ENCODE results near the gene SCGB1C2. TPM values are rescaled to one million over a fixed set of nuclear protein-coding genes. Genes with fewer than 3 reads are reported as not detected.
"Not testable (repeated sequence)": the region's sequence is repeated elsewhere in the genome, so short reads cannot be mapped to it uniquely, and the experiment has no call there.

The SCGB1C2 gene
- total RNA-seq, 1 donor from 2014 or later = not detected

DNA sequence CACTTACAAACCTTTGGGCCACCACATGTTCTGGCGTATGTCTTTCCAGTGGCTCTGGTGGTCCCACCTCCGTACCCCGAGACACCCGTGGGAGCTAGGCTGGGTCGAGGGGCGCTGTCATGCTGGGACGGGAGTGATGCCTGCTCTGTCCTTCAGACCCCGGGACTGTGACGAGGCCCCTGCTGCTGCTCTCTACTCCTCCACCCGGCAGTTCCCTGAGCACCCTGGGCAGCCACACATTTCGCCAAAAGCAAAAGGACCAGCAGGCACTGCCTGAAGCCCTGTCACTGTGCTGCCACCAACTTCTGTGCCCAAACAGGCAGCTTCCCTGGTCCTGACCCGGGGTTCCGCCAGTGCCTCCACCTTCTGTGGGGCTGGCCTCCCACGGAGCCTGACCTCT lies 28.6 kb downstream of the SCGB1C2 start:
- H3K36me3 ChIP-seq (ENCODE audit: control insufficient read depth, insufficient read depth, low read length) = peaks cover 3% of the 10 kb centered on the region
- H3K27me3 ChIP-seq (ENCODE audit: control insufficient read depth, insufficient read depth, low read length) = no peaks in the 10 kb centered on the region
- DNase-seq (ENCODE audit: low read depth) = no peak
- TF ChIP-seq, protein P1, sequence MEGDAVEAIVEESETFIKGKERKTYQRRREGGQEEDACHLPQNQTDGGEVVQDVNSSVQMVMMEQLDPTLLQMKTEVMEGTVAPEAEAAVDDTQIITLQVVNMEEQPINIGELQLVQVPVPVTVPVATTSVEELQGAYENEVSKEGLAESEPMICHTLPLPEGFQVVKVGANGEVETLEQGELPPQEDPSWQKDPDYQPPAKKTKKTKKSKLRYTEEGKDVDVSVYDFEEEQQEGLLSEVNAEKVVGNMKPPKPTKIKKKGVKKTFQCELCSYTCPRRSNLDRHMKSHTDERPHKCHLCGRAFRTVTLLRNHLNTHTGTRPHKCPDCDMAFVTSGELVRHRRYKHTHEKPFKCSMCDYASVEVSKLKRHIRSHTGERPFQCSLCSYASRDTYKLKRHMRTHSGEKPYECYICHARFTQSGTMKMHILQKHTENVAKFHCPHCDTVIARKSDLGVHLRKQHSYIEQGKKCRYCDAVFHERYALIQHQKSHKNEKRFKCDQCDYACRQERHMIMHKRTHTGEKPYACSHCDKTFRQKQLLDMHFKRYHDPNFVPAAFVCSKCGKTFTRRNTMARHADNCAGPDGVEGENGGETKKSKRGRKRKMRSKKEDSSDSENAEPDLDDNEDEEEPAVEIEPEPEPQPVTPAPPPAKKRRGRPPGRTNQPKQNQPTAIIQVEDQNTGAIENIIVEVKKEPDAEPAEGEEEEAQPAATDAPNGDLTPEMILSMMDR (IDR thresholded peaks at IDR 0.05; ENCODE audit: insufficient read depth, low read length, poor library complexity, severe bottlenecking) = no peak
- H3K4me3 ChIP-seq (ENCODE audit: low read depth, low read length) = no peak overlapping the region

DNA sequence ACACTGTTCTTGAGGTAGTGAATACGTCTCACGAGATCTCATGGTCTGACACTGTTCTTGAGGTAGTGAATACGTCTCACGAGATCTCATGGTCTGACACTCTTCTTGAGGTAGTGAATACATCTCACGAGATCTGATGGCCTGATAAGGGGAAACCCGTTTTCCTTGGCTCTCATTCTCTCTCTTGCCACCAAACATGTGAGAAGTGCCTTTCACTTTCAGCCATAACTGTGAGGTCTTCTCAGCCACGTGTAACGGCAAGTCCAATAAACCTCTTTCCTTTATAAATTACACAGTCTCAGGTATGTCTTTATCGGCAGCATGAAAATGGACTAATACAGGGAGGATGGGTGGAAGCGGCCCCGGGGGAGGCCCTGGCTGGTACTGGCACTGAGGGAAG lies 31.2 kb downstream of the SCGB1C2 start:
- not testable (repeated sequence) for H3K4me3 ChIP-seq (ENCODE audit: low read depth, low read length); DNase-seq (ENCODE audit: low read depth); H3K27me3 ChIP-seq (ENCODE audit: control insufficient read depth, insufficient read depth, low read length); H3K36me3 ChIP-seq (ENCODE audit: control insufficient read depth, insufficient read depth, low read length)

- Histone ChIP-seq H3K27me3 (ENCODE audit: control insufficient read depth, insufficient read depth, low read length) (no peaks in the 10 kb centered on the region), H3K4me3 (ENCODE audit: low read depth, low read length) (no peak overlapping the region), H3K36me3 (ENCODE audit: control insufficient read depth, insufficient read depth, low read length) (peaks cover 1% of the 10 kb centered on the region)
- TF ChIP-seq, protein P1 (IDR thresholded peaks at IDR 0.05; ENCODE audit: insufficient read depth, low read length, poor library complexity, severe bottlenecking) = no peak
- DNase-seq (ENCODE audit: low read depth) = no peak
Observed at GRCh38 chr17:170130-170670, 32.8 kb downstream of the SCGB1C2 start.

DNA sequence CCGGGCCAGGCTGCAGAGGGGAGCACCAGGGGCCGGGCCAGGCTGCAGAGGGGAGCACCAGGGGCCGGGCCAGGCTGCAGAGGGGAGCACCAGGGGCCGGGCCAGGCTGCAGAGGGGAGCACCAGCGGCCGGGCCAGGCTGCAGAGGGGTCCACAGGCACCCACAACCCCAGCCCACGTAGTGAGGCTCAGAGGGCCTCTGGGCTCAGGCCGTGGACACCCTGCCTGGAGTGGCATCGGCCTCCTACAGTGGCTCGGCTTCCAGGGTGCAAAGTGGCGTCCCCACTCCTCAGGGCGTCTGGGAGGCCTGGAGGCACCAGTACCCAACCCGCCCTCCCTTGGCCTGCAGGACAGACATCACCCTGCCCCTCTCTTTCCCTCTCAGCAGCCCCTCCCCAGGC lies 34.5 kb downstream of the SCGB1C2 start:
- Histone ChIP-seq H3K27me3 (ENCODE audit: control insufficient read depth, insufficient read depth, low read length) (no peaks in the 10 kb centered on the region), H3K36me3 (ENCODE audit: control insufficient read depth, insufficient read depth, low read length) (no peaks in the 10 kb centered on the region), H3K4me3 (ENCODE audit: low read depth, low read length) (no peak overlapping the region)
- TF ChIP-seq, protein P1 (IDR thresholded peaks at IDR 0.05; ENCODE audit: insufficient read depth, low read length, poor library complexity, severe bottlenecking) = no peak
- no peak for DNase-seq (ENCODE audit: low read depth)

DNA sequence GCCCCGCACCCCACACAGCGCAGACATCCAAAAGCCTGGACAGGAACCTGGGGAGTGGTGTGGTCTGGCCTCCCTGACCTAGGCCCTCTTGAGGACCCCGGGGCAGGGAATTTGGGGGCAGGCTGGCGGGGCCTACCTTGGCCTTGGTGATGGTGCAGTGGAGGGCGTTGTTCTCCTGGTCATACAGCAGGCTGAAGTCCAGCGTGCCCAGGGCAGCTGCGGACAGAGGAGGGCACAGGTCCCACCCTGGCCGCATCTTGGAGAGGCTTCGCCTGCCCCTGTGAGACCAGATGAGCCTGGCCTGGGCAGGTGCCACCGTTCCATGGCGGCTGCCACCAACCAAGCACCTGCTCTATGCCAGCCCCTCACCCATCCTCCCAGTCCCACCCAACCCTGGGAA lies 35.0 kb downstream of the SCGB1C2 start:
- Histone ChIP-seq H3K4me3 (ENCODE audit: low read depth, low read length) (no peak overlapping the region), H3K36me3 (ENCODE audit: control insufficient read depth, insufficient read depth, low read length) (no peaks in the 10 kb centered on the region)

GRCh38 chr17:173166-173911 lies 36.0 kb downstream of the SCGB1C2 start:
- H3K4me3 ChIP-seq (ENCODE audit: low read depth, low read length) = no peak overlapping the region
- peaks cover 1% of the 10 kb centered on the region for H3K36me3 ChIP-seq (ENCODE audit: control insufficient read depth, insufficient read depth, low read length)
- no peak for DNase-seq (ENCODE audit: low read depth)
- H3K27me3 ChIP-seq (ENCODE audit: control insufficient read depth, insufficient read depth, low read length) = no peaks in the 10 kb centered on the region
- TF ChIP-seq, protein P1 (IDR thresholded peaks at IDR 0.05; ENCODE audit: insufficient read depth, low read length, poor library complexity, severe bottlenecking) = no peak

More for the DNA sequence above, 35.0 kb downstream of the SCGB1C2 start:
- TF ChIP-seq, protein P1 (IDR thresholded peaks at IDR 0.05; ENCODE audit: insufficient read depth, low read length, poor library complexity, severe bottlenecking) = no peak
- no peaks in the 10 kb centered on the region for H3K27me3 ChIP-seq (ENCODE audit: control insufficient read depth, insufficient read depth, low read length)
- no peak for DNase-seq (ENCODE audit: low read depth)

Data from kidney epithelial cell (primary cell).